ENCODE data around the gene CDK14.

CDK14 gene

GRCh38 chr7:91114232-91114631, 518.1 kb downstream of the CDK14 start:
- no peak for TF ChIP-seq CTCF (IDR thresholded peaks at IDR 0.05; ENCODE audit: low read depth, low read length)
- H3K27me3 ChIP-seq: no peaks in the 10 kb centered on the region
- no peak for DNase-seq
- no peaks in the 10 kb centered on the region for H3K9me3 ChIP-seq
- H3K36me3 ChIP-seq: no peaks in the 10 kb centered on the region
- H3K4me3 ChIP-seq (ENCODE audit: low read depth, low read length): no peak overlapping the region
- no peaks in the 10 kb centered on the region for H3K4me1 ChIP-seq

- H3K36me3 ChIP-seq: no peaks in the 10 kb centered on the region
- no peak overlapping the region for H3K4me3 ChIP-seq (ENCODE audit: low read depth, low read length)
- no peaks in the 10 kb centered on the region for H3K4me1 ChIP-seq
- TF ChIP-seq CTCF (IDR thresholded peaks at IDR 0.05; ENCODE audit: low read depth, low read length): no peak
- no peaks in the 10 kb centered on the region for H3K27me3 ChIP-seq
- DNase-seq: no peak
- H3K9me3 ChIP-seq: no peaks in the 10 kb centered on the region
These were observed 530.6 kb downstream of the CDK14 start for GRCh38 chr7:91126762-91127161.

- no peaks in the 10 kb centered on the region for H3K4me1 ChIP-seq
- H3K27me3 ChIP-seq: no peaks in the 10 kb centered on the region
- no peak for TF ChIP-seq CTCF (IDR thresholded peaks at IDR 0.05; ENCODE audit: low read depth, low read length)
These were observed 531.2 kb downstream of the CDK14 start for GRCh38 chr7:91127325-91127724.

GRCh38 chr7:91127959-91128358, 531.8 kb downstream of the CDK14 start:
- Histone ChIP-seq H3K9me3 (no peaks in the 10 kb centered on the region), H3K4me1 (no peaks in the 10 kb centered on the region), H3K4me3 (ENCODE audit: low read depth, low read length) (no peak overlapping the region), H3K36me3 (no peaks in the 10 kb centered on the region), H3K27me3 (no peaks in the 10 kb centered on the region)
- DNase-seq: no peak
- no peak for TF ChIP-seq CTCF (IDR thresholded peaks at IDR 0.05; ENCODE audit: low read depth, low read length)

More at GRCh38 chr7:91127325-91127724, 531.2 kb downstream of the CDK14 start:
- Histone ChIP-seq H3K4me3 (ENCODE audit: low read depth, low read length) (no peak overlapping the region), H3K9me3 (no peaks in the 10 kb centered on the region), H3K36me3 (no peaks in the 10 kb centered on the region)
- no peak for DNase-seq

- Histone ChIP-seq H3K4me3 (ENCODE audit: low read depth, low read length) (no peak overlapping the region), H3K36me3 (no peaks in the 10 kb centered on the region), H3K9me3 (no peaks in the 10 kb centered on the region), H3K4me1 (no peaks in the 10 kb centered on the region), H3K27me3 (no peaks in the 10 kb centered on the region)
- no peak for DNase-seq
- no peak for TF ChIP-seq CTCF (IDR thresholded peaks at IDR 0.05; ENCODE audit: low read depth, low read length)
These were observed 532.7 kb downstream of the CDK14 start for GRCh38 chr7:91128683-91129348.

- Histone ChIP-seq H3K36me3 (no peaks in the 10 kb centered on the region), H3K4me3 (ENCODE audit: low read depth, low read length) (no peak overlapping the region), H3K4me1 (no peaks in the 10 kb centered on the region), H3K9me3 (no peaks in the 10 kb centered on the region), H3K27me3 (no peaks in the 10 kb centered on the region)
- DNase-seq: no peak
- TF ChIP-seq CTCF (IDR thresholded peaks at IDR 0.05; ENCODE audit: low read depth, low read length): no peak
These were observed 539.2 kb downstream of the CDK14 start for GRCh38 chr7:91135300-91135699.

Data from BE2C (cell line).